A549 (cell line): ENCODE measurements around the gene PIP4K2A. TPM values are rescaled to one million over a fixed set of nuclear protein-coding genes. Genes with fewer than 3 reads are reported as not detected.

Experiments
- ATAC-seq, 2 experiments: fragments of 200-7000 bp in 1 of 2; fragments of >200 bp in 1 of 2; cut with Nextera tagmentation in 1 of 2; cut with Tn5 transposase in 1 of 2; 3 replicates each; pipeline versions ENCODE4 v1.8.0 to v1.9.1; 2018 to 2020; ENCODE audit warnings: mild to moderate bottlenecking in 1 of 2, moderate library complexity in 1 of 2
- CTCF ChIA-PET: fragments of 300-600 bp; sonication (Branson Sonifier 250); formaldehyde crosslinking; extraction: SDS; loops from one replicate; lab custom pipeline; 2021; ENCODE audit warnings: antibody characterized with exemption, inconsistent platforms; lab: Yijun Ruan, JAX
- POLR2A ChIA-PET: fragments of 350-600 bp; formaldehyde crosslinking; extraction: SDS; loops from one replicate; lab custom pipeline; 2021; ENCODE audit warnings: antibody characterized with exemption, inconsistent platforms; lab: Yijun Ruan, JAX
- DNase-seq, 2 experiments: peaks; one replicate each; pipeline versions ENCODE4 v3.0.0 to v3.0.0-alpha.2; 2011 to 2016; ENCODE audit warnings: low read depth in 1 of 2, low spot score in 1 of 2
- FAIRE-seq: peaks from 2 replicates; lab custom pipeline; 2011; peaks lifted over from hg19 to GRCh38; lab: Jason Lieb, UNC
- H3K27ac ChIP-seq, 2 experiments: fragments of >200 bp; sonication (Bioruptor Twin); formaldehyde crosslinking; 3 replicates each; pipeline ENCODE4 v1.5.1; 2016 to 2017
- H3K4me1 ChIP-seq: fragments of >200 bp; sonication (Bioruptor Twin); formaldehyde crosslinking; 3 replicates; pipeline ENCODE4 v1.6.1; 2016
- H3K4me2 ChIP-seq: fragments of >200 bp; sonication (Bioruptor Twin); formaldehyde crosslinking; 3 replicates; pipeline ENCODE4 v1.6.1; 2016
- H3K4me3 ChIP-seq: fragments of >200 bp; sonication (Bioruptor Twin); formaldehyde crosslinking; 3 replicates; pipeline ENCODE4 v1.5.1; 2016
- H3K9me3 ChIP-seq: fragments of >200 bp; sonication (Bioruptor Twin); formaldehyde crosslinking; 3 replicates; pipeline ENCODE4 v1.6.1; 2016
- BCL3 ChIP-seq: fragments of >200 bp; sonication (Bioruptor Twin); formaldehyde crosslinking; IDR thresholded peaks from 3 replicates; pipeline ENCODE4 v1.6.1; 2016
- CBX2 ChIP-seq: fragments of 200-600 bp; sonication (generic); IDR thresholded peaks from 2 replicates; pipeline ENCODE4 v1.6.1; 2016; ENCODE audit warnings: low read depth, mild to moderate bottlenecking, borderline replicate concordance
- CEBPB ChIP-seq, 2 experiments: fragments of >200 bp in 1 of 2; sonication (Bioruptor Twin) in 1 of 2; formaldehyde crosslinking in 1 of 2; IDR thresholded peaks; 2 replicates each; pipeline ENCODE4 v1.6.1; 2012 to 2016
- CHD2 ChIP-seq: fragments of 150-350 bp; IDR thresholded peaks from 2 replicates; pipeline ENCODE4 v1.6.1; 2014; ENCODE audit warnings: low read length; ENCODE audit not compliant: partially characterized antibody
- CHD4 ChIP-seq: fragments of 200-600 bp; sonication (generic); IDR thresholded peaks from 2 replicates; pipeline ENCODE4 v1.6.1; 2016; ENCODE audit warnings: antibody characterized with exemption, mild to moderate bottlenecking, borderline replicate concordance
- EHF ChIP-seq: fragments of 250-450 bp; sonication (Bioruptor Pico); IDR thresholded peaks from 2 replicates; pipeline ENCODE4 v1.5.0; 2020; ENCODE audit warnings: mild to moderate bottlenecking
- EHMT2 ChIP-seq: fragments of 200-600 bp; sonication (generic); IDR thresholded peaks from 2 replicates; pipeline ENCODE4 v1.6.1; 2016; ENCODE audit warnings: antibody characterized with exemption, low read depth, mild to moderate bottlenecking, moderate library complexity
- ELK1 ChIP-seq: fragments of 150-350 bp; IDR thresholded peaks from 2 replicates; pipeline ENCODE4 v1.6.1; 2014; ENCODE audit warnings: low read depth, mild to moderate bottlenecking, low read length
- EP300 ChIP-seq, 2 experiments: fragments of >200 bp; sonication (Bioruptor Twin); formaldehyde crosslinking; IDR thresholded peaks; 2 replicates in 1 of 2; 3 replicates in 1 of 2; pipeline ENCODE4 v1.6.1; 2016 to 2017
- ESRRA ChIP-seq: fragments of 150-350 bp; IDR thresholded peaks from 2 replicates; pipeline ENCODE4 v1.6.1; 2014; ENCODE audit warnings: mild to moderate bottlenecking, low read length, borderline replicate concordance
- FOSL2 ChIP-seq, 2 experiments: fragments of 450-650 bp in 1 of 2; fragments of >200 bp in 1 of 2; sonication (Bioruptor Twin) in 1 of 2; formaldehyde crosslinking; IDR thresholded peaks; 2 replicates each; pipeline versions ENCODE4 v1.5.0 to v1.6.1; 2016 to 2020; ENCODE audit warnings: mild to moderate bottlenecking in 1 of 2, moderate library complexity in 1 of 2
- GATA3 ChIP-seq: IDR thresholded peaks from 2 replicates; pipeline ENCODE4 v1.6.1; 2012; ENCODE audit warnings: borderline replicate concordance
- HOXB5 ChIP-seq: fragments of 250-450 bp; sonication (Bioruptor Pico); IDR thresholded peaks from 2 replicates; pipeline ENCODE4 v1.5.0; 2020; ENCODE audit warnings: mild to moderate bottlenecking, moderate library complexity
- KDM1A ChIP-seq: fragments of 200-600 bp; sonication (generic); IDR thresholded peaks from 2 replicates; pipeline ENCODE4 v1.6.1; 2016; ENCODE audit warnings: low read depth, mild to moderate bottlenecking
- MAFK ChIP-seq: fragments of 450-650 bp; IDR thresholded peaks from 2 replicates; pipeline ENCODE4 v1.6.1; 2014; ENCODE audit not compliant: partially characterized antibody
- MAX ChIP-seq: IDR thresholded peaks from 2 replicates; pipeline ENCODE4 v1.6.1; 2012
- NR3C1 ChIP-seq: fragments of >200 bp; sonication (Bioruptor Twin); formaldehyde crosslinking; IDR thresholded peaks from 3 replicates; pipeline ENCODE4 v1.6.1; 2017
- POLR2A ChIP-seq: IDR thresholded peaks from 2 replicates; pipeline ENCODE4 v1.6.1; 2012; ENCODE audit warnings: mild to moderate bottlenecking, low read length
- POLR2AphosphoS2 ChIP-seq: conservative IDR thresholded peaks from 2 replicates; pipeline ENCODE4 v1.6.1; 2012; ENCODE audit warnings: low read length, improper control_type of control experiment, inconsistent platforms
- RARB ChIP-seq: fragments of 250-450 bp; sonication (Bioruptor Pico); IDR thresholded peaks from 2 replicates; pipeline ENCODE4 v1.8.0; 2021; ENCODE audit warnings: mild to moderate bottlenecking, moderate library complexity
- RCOR1 ChIP-seq: fragments of 150-350 bp; IDR thresholded peaks from 2 replicates; pipeline ENCODE4 v1.6.1; 2014; ENCODE audit warnings: antibody characterized with exemption, low read length, low read depth
- REST ChIP-seq: fragments of 200-600 bp; sonication (generic); IDR thresholded peaks from 2 replicates; pipeline ENCODE4 v1.6.1; 2016; ENCODE audit warnings: antibody characterized with exemption, mild to moderate bottlenecking, moderate library complexity
- RFX5 ChIP-seq: fragments of 450-650 bp; IDR thresholded peaks from 2 replicates; pipeline ENCODE4 v1.7.1; 2014; ENCODE audit warnings: antibody characterized with exemption, mild to moderate bottlenecking, moderate library complexity
- RNF2 ChIP-seq: fragments of 200-600 bp; sonication (generic); IDR thresholded peaks from 2 replicates; pipeline ENCODE4 v1.6.1; 2016; ENCODE audit warnings: low read depth, mild to moderate bottlenecking, antibody characterized with exemption, moderate library complexity, borderline replicate concordance
- TP53 ChIP-seq: fragments of 250-450 bp; sonication (Bioruptor Pico); IDR thresholded peaks from 2 replicates; pipeline ENCODE4 v1.5.0; 2021; ENCODE audit warnings: mild to moderate bottlenecking, moderate library complexity
- ZFP36 ChIP-seq: fragments of 450-650 bp; IDR thresholded peaks from 2 replicates; pipeline ENCODE4 v1.6.1; 2014; ENCODE audit warnings: borderline replicate concordance; ENCODE audit not compliant: partially characterized antibody
- WGBS: methylation state at CpG from one replicate; pipeline ENCODE4 v1.1.6; 2017; ENCODE audit errors: missing lambda C conversion rate; 5-methylcytosine and 5-hydroxymethylcytosine counted together
- polyA plus RNA-seq, 4 experiments: library from polyadenylated mRNA; depleted of rRNA in 3 of 4; stranded (reverse); fragments of >200 nt; fragmentation: RNase III in 1 of 4; extraction: RNeasy Plus Mini Kit Qiagen cat#74134 plus additional on column Dnase treatment in 1 of 4; gene quantifications; 2 replicates in 3 of 4; 3 replicates in 1 of 4; pipeline ENCODE4 v1.2.3, GENCODE V29; 2011 to 2017

PIP4K2A gene
- polyA plus RNA-seq, 2 of the 4 experiments (the other 2 are of a cell fraction): 23.1 to 24.0 TPM

GRCh38 chr10:22655312-22655981 is 58.9 kb downstream of the PIP4K2A start:
- 11% methylated on average over 10 of the region's 10 CpGs for WGBS
- DNase-seq (peak; percentile 14 to 70), ATAC-seq (peak; percentile 69 to 81), FAIRE-seq (no peak)
- no peak for TF ChIP-seq RNF2
- TF ChIP-seq CBX2: no peak
- no peak for TF ChIP-seq MAX
- no peak for TF ChIP-seq HOXB5 (CRISPR knock-in tag)
- no peak for TF ChIP-seq EP300 (IDR thresholded peaks at IDR 0.05)
- TF ChIP-seq FOSL2 (IDR thresholded peaks at IDR 0.05): no peak
- peak; percentile 58 for TF ChIP-seq FOSL2 (CRISPR knock-in tag; IDR thresholded peaks at IDR 0.05)
- peak in 1 of 2 experiments; percentile 68; a peak in 2 of 4 replicates for TF ChIP-seq CEBPB (IDR thresholded peaks at IDR 0.05)
- peak; percentile 45 for TF ChIP-seq MAFK
- TF ChIP-seq ZFP36: no peak
- TF ChIP-seq GATA3: peak; percentile 50; the same call in 1 of the 2 replicates
- no peak for TF ChIP-seq POLR2A
- H3K4me1 ChIP-seq: peaks cover 32% of the 10 kb centered on the region
- no peak overlapping the region for H3K4me3 ChIP-seq
- no peaks in the 10 kb centered on the region for H3K9me3 ChIP-seq
- POLR2A ChIA-PET: interaction anchor here (0.5 kb wide), 1 partner anchor 330 kb away, joined by 6 read pairs; no protein-coding TSS in a partner anchor
- H3K27ac ChIP-seq: peak overlapping the region; percentile 5 to 59; a peak in 3 of 6 replicates
- H3K4me2 ChIP-seq: peak overlapping the region; percentile 70
- CTCF ChIA-PET: interaction anchor here (0.6 to 1.9 kb wide), 4 partner anchors 14 to 61 kb away, joined by 3 to 6 read pairs (median 3); no protein-coding TSS in a partner anchor

- CTCF ChIA-PET: no interaction called here
- POLR2A ChIA-PET: no interaction called here
- FAIRE-seq (no peak), ATAC-seq (no peak), DNase-seq (no peak)
- TF ChIP-seq TP53: no peak
- TF ChIP-seq CHD4: no peak
- TF ChIP-seq ESRRA: no peak
- TF ChIP-seq BCL3: no peak
- no peak for TF ChIP-seq RFX5
- no peak for TF ChIP-seq NR3C1
- TF ChIP-seq RCOR1: no peak
- TF ChIP-seq EHMT2: no peak
- no peak for TF ChIP-seq KDM1A
- no peak for TF ChIP-seq REST
- TF ChIP-seq EHF (CRISPR knock-in tag): no peak
- TF ChIP-seq POLR2AphosphoS2: no peak
- TF ChIP-seq CEBPB (IDR thresholded peaks at IDR 0.05): no peak
- TF ChIP-seq RARB (CRISPR knock-in tag): no peak
- no peak for TF ChIP-seq ELK1
- no peak for TF ChIP-seq CHD2
- H3K4me3 ChIP-seq: no peak overlapping the region
- no peaks in the 10 kb centered on the region for H3K9me3 ChIP-seq
- no peak overlapping the region for H3K4me2 ChIP-seq
- WGBS: 80% methylated on average over 6 of the region's 6 CpGs
- H3K4me1 ChIP-seq: peaks cover 27% of the 10 kb centered on the region
- H3K27ac ChIP-seq: no peak overlapping the region
Observed at GRCh38 chr10:22652988-22653481, 61.3 kb downstream of the PIP4K2A start.
